Stimulated activated CD4-positive, alpha-beta T cell treated with anti-CD3 and anti-CD28 coated beads, Interleukin-4, amount 100 ng/mL, for 4 hours (primary cell): ENCODE results near the gene AGAP1.

Source experiments
- DNase-seq, 2 experiments: peaks; one replicate each; pipeline ENCODE4 v3.0.0-alpha.2; 2020

The AGAP1 gene

GRCh38 chr2:235857598-235857997 lies 363.8 kb downstream of the AGAP1 start:
- DNase-seq: no peak

- no peak for DNase-seq
Measured at GRCh38 chr2:235858881-235859280, 365.0 kb downstream of the AGAP1 start.

GRCh38 chr2:235859651-235860050 lies 365.8 kb downstream of the AGAP1 start:
- no peak for DNase-seq

GRCh38 chr2:235860111-235860510 lies 366.3 kb downstream of the AGAP1 start:
- no peak for DNase-seq

- DNase-seq: no peak
Measured at GRCh38 chr2:235860871-235861270, 367.0 kb downstream of the AGAP1 start.

- no peak for DNase-seq
Measured at GRCh38 chr2:235861383-235861782, 367.5 kb downstream of the AGAP1 start.

- no peak for DNase-seq
Measured at GRCh38 chr2:235863414-235863813, 369.6 kb downstream of the AGAP1 start.

GRCh38 chr2:235864302-235864701 lies 370.5 kb downstream of the AGAP1 start:
- DNase-seq: no peak

GRCh38 chr2:235864733-235865515 lies 371.1 kb downstream of the AGAP1 start:
- DNase-seq: no peak

GRCh38 chr2:235866373-235866772 lies 372.5 kb downstream of the AGAP1 start:
- no peak for DNase-seq

- DNase-seq: no peak
Measured at GRCh38 chr2:235868224-235868623, 374.4 kb downstream of the AGAP1 start.

- no peak for DNase-seq
Measured at GRCh38 chr2:235868645-235869044, 374.8 kb downstream of the AGAP1 start.

GRCh38 chr2:235870515-235870914 lies 376.7 kb downstream of the AGAP1 start:
- DNase-seq: no peak

- no peak for DNase-seq
Measured at GRCh38 chr2:235876099-235876679, 382.3 kb downstream of the AGAP1 start.

GRCh38 chr2:235877275-235877802 lies 383.5 kb downstream of the AGAP1 start:
- DNase-seq: no peak

- DNase-seq: no peak
Measured at GRCh38 chr2:235879116-235879515, 385.3 kb downstream of the AGAP1 start.

GRCh38 chr2:235883675-235884074 lies 389.8 kb downstream of the AGAP1 start:
- no peak for DNase-seq

GRCh38 chr2:235889302-235889630 lies 395.4 kb downstream of the AGAP1 start:
- DNase-seq: no peak

GRCh38 chr2:235893129-235893698 lies 399.4 kb downstream of the AGAP1 start:
- DNase-seq: no peak

GRCh38 chr2:235894839-235895238 lies 401.0 kb downstream of the AGAP1 start:
- DNase-seq: no peak

- no peak for DNase-seq
Measured at GRCh38 chr2:235896061-235896460, 402.2 kb downstream of the AGAP1 start.

GRCh38 chr2:235897992-235898391 lies 404.1 kb downstream of the AGAP1 start:
- DNase-seq: no peak

- no peak for DNase-seq
Measured at GRCh38 chr2:235898766-235899165, 404.9 kb downstream of the AGAP1 start.

- DNase-seq: no peak
Measured at GRCh38 chr2:235900631-235901030, 406.8 kb downstream of the AGAP1 start.
